ENCODE measurements around the gene SUPT7L.

The SUPT7L gene, protein sequence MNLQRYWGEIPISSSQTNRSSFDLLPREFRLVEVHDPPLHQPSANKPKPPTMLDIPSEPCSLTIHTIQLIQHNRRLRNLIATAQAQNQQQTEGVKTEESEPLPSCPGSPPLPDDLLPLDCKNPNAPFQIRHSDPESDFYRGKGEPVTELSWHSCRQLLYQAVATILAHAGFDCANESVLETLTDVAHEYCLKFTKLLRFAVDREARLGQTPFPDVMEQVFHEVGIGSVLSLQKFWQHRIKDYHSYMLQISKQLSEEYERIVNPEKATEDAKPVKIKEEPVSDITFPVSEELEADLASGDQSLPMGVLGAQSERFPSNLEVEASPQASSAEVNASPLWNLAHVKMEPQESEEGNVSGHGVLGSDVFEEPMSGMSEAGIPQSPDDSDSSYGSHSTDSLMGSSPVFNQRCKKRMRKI

DNA sequence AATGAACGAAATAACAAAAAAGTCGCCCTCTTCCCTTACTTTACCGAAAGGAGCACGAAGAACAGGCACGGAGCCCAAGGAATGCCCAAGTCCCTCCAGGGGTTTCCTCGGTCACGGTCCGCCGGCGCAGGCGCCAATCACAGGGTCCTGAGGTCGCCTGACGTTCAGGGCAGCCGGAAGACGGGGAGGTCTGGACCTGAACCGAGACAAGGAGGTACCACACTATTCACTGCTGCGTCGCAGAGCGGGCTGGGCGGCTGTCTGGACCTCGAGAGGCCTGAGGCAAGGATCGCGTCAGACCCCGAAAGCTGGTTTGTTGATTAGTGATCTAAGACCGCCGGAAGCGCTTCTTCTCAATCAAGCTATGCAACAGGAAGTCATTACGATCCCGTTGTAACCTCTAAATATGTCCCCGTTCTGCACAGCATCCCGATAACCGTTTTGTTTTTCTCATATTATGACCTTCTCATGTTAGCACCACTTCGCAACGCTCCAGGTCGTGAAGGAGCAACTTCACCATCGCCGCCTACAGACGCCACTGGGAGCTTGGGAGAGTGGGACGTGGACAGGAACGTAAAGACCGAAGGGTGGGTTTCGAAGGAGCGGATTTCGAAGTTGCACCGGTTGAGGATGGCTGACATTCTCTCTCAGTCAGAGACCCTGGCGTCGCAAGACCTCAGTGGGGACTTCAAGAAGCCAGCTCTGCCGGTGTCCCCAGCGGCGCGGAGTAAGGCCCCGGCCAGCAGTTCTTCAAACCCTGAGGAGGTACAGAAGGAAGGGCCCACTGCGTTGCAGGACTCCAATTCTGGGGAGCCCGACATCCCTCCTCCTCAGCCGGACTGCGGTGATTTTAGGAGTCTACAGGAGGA, at the start of gene SUPT7L, which contains the start of gene SLC4A1AP:
Gene SUPT7L, minus strand, starts transcription at position 330 of the 869 bp plus-strand sequence. CDS start 1,422 bp downstream, outside the sequence.
Gene SLC4A1AP, plus strand, starts transcription at position 605 of the 869 bp plus-strand sequence. Its CDS starts 26 bp downstream, at position 631.
- Mint-ChIP-seq H3K4me3 (peak within 1 kb of the TSS; percentile 90), H3K27ac (peak within 1 kb of the TSS; percentile 93), H3K9me3 (no peaks in the 10 kb centered on the region), H3K27me3 (no peaks in the 10 kb centered on the region), H3K4me1 (ENCODE audit: low read depth) (peaks cover 38% of the 10 kb centered on the region), H3K36me3 (ENCODE audit: low read depth) (peaks cover 78% of the 10 kb centered on the region)
- intact Hi-C loops (cut with micrococcal nuclease) = loop anchor here (2.0 kb wide), 1 partner anchor 35 kb away; the partner anchor contains the start of genes CCDC121 and GPN1

DNA sequence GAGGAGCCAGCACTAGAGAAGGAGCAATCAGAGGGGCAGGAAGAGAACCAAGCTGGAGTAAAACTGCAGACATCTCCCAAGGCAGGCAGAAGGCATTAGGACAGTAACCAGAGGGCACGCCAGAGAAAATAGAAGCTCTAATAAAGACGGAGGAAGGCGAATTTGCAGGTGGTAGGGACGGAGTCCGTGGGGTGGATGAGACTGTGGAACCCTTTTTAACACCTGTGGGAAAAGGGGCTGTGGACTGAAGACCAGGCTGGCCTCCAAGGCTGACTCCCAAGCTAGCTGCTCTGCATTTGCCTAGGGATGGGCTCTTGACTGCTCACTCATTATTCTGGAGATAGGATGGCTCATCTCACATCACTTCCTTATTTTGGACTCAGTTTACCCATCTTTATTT, 49.8 kb upstream of the SUPT7L start:
- Mint-ChIP-seq H3K4me3 (no peak overlapping the region), H3K27me3 (peaks cover 37% of the 10 kb centered on the region), H3K9me3 (no peaks in the 10 kb centered on the region), H3K36me3 (ENCODE audit: low read depth) (no peaks in the 10 kb centered on the region), H3K27ac (no peak overlapping the region), H3K4me1 (ENCODE audit: low read depth) (peaks cover 28% of the 10 kb centered on the region)
- intact Hi-C loops (cut with micrococcal nuclease) = no loop called here

DNA sequence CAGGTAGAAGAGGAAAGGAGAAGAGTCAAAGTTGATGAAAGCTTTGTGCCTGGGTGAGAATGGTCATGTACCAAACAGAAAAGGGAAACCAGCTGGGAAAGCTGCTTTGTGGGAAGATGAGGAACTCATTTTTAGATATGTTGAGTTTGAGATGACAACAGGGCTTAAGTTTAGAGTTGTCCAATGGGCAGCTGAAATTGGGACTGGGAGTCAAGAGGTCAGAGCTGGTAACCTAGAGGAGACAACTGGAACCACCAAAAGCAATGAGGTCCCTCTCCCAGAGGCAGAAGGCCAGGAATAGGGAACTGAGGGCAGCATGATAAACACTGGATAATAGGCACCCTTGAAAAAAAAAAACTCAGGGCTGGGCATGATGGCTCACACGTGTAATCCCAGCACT, 49.1 kb upstream of the SUPT7L start:
- Mint-ChIP-seq H3K27ac (no peak overlapping the region), H3K4me1 (ENCODE audit: low read depth) (peaks cover 28% of the 10 kb centered on the region), H3K9me3 (no peaks in the 10 kb centered on the region), H3K4me3 (no peak overlapping the region), H3K36me3 (ENCODE audit: low read depth) (no peaks in the 10 kb centered on the region), H3K27me3 (peaks cover 37% of the 10 kb centered on the region)
- intact Hi-C loops (cut with micrococcal nuclease) = no loop called here

DNA sequence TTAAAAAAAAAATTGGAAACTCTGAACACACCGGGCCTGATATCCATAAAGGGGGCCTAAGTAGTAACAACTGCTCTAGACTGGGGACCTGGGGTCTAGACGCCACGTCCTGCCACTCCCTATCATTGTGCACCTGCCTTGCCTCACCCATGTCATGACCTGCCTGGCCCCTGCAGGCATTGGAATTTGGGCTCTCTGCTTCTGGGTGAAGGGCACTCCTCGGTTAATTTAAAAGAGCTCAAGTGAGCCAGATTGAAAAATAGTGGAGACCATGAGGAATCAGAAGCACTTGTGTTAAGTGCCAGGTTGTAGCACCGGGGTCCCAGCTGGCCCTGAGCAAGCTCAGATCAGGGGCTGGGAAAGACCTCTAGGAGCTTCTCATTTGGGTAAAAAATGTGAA, 48.4 kb upstream of the SUPT7L start:
- intact Hi-C loops (cut with micrococcal nuclease) = no loop called here
- peaks cover 32% of the 10 kb centered on the region for H3K27me3 Mint-ChIP-seq
- H3K27ac Mint-ChIP-seq = no peak overlapping the region
- H3K4me1 Mint-ChIP-seq (ENCODE audit: low read depth) = peaks cover 23% of the 10 kb centered on the region
- H3K4me3 Mint-ChIP-seq = no peak overlapping the region
- no peaks in the 10 kb centered on the region for H3K9me3 Mint-ChIP-seq
- no peaks in the 10 kb centered on the region for H3K36me3 Mint-ChIP-seq (ENCODE audit: low read depth)

DNA sequence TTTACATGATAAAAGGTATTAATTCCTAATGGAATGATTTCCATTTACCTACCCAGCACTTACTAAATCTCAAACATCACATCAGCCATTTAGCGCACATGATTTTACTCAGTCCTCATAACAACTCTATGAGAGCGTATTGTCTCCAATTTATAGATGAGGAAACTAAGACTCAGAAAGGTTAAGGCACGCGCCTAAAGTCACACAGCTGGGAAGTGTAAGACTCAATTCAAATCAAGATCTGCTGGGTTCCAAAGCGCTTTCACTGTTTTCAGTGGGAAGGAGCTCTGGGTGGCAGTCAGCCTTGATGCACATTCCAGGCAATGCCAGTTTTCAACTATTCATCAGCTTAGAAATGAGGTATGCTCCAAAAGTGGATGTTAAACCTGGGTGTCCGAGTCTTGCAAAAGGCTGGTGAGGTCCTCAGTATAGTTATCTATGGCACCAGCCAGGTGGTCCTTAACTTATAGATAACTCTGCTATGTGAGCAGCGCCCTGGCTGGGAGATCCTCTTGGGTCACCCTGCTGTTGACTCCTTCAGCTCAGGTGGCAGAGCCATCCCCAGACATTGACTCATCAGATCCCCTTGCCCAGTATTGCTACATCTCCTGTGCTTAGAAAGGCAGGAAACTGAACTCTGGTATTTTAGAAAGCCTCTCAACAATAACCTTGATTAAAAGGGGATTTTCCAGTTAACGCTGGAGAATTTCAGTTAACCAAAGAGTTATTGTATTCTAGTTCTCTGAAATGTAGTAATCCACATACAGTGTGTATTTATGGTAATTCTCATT, 47.4 kb upstream of the SUPT7L start:
- Mint-ChIP-seq H3K27ac (no peak overlapping the region), H3K4me3 (no peak overlapping the region), H3K36me3 (ENCODE audit: low read depth) (no peaks in the 10 kb centered on the region), H3K27me3 (peaks cover 24% of the 10 kb centered on the region), H3K4me1 (ENCODE audit: low read depth) (peaks cover 22% of the 10 kb centered on the region), H3K9me3 (no peaks in the 10 kb centered on the region)
- intact Hi-C loops (cut with micrococcal nuclease) = no loop called here

DNA sequence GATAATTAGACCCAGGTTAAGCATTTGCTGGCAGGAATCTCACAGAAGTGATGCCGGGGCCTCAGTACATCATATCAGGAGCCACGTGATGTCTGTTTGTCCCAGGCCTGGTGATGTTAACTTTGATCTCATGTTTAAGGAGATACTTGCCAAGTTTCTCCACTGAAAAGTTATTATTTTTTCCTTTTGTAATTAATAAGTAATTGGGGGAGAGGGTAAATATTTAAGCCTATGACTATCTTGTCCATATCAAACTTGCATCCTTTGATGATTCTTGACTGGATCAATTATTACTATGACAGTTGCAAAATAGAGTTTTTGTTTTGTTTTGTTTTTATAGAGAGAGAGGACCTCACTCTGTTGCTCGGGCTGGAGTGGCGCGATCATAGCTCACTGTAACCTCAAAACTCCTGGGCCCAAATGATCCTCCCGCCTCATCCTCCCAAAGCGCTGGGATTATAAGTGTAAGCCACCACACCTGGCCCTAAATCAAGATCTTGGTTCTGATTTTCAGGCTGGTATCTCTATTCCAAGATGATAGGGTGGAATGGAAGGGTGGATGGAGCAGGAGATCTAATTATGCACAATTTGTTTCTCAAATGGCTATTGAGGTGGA, 46.7 kb upstream of the SUPT7L start:
- no peak overlapping the region for H3K4me3 Mint-ChIP-seq
- H3K4me1 Mint-ChIP-seq (ENCODE audit: low read depth) = peaks cover 26% of the 10 kb centered on the region
- intact Hi-C loops (cut with micrococcal nuclease) = no loop called here
- peaks cover 19% of the 10 kb centered on the region for H3K27me3 Mint-ChIP-seq
- H3K36me3 Mint-ChIP-seq (ENCODE audit: low read depth) = no peaks in the 10 kb centered on the region
- no peaks in the 10 kb centered on the region for H3K9me3 Mint-ChIP-seq
- H3K27ac Mint-ChIP-seq = no peak overlapping the region

DNA sequence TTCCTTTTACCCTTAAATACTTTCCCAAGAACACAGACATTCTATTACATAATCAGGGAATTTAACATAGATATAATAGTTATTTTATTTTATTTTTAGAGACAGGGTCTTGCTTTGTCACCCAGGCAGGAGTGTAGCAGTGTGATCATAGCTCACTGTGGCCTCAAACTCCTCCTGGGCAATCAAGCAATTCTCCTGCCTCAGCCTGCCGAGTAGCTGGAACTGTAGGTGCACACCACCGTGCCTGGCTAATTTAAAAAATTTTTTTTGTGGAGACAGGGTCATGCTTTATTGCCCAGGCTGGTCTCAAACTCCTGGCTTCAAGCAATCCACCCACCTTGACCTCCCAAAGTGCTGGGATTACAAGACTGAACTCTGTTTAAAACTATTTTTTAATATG, 45.9 kb upstream of the SUPT7L start:
- peaks cover 19% of the 10 kb centered on the region for H3K4me1 Mint-ChIP-seq (ENCODE audit: low read depth)
- no peak overlapping the region for H3K27ac Mint-ChIP-seq
- peaks cover 12% of the 10 kb centered on the region for H3K27me3 Mint-ChIP-seq
- no peak overlapping the region for H3K4me3 Mint-ChIP-seq
- intact Hi-C loops (cut with micrococcal nuclease) = no loop called here
- H3K9me3 Mint-ChIP-seq = no peaks in the 10 kb centered on the region
- H3K36me3 Mint-ChIP-seq (ENCODE audit: low read depth) = no peaks in the 10 kb centered on the region

DNA sequence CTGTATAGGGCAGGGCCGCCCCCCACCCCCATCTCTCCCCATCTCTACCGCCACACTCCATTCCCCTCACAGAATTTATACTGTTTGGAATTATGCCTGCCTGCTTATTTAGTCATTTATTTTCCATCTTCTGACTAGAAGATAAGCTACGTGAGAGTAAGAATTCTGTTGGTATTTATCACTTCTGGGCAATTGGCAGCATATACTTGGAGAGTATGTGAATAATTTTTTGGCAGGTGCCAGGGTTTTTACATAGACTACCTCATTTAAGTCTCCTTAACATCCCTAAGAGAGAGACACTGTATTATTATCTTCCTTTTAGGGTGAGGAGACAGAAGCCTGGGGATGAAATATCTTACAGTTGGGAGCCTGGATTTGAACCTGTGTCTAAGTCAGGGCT, 45.3 kb upstream of the SUPT7L start:
- H3K4me1 Mint-ChIP-seq (ENCODE audit: low read depth) = peaks cover 19% of the 10 kb centered on the region
- no peaks in the 10 kb centered on the region for H3K9me3 Mint-ChIP-seq
- no peak overlapping the region for H3K27ac Mint-ChIP-seq
- peaks cover 9% of the 10 kb centered on the region for H3K27me3 Mint-ChIP-seq
- intact Hi-C loops (cut with micrococcal nuclease) = no loop called here
- H3K36me3 Mint-ChIP-seq (ENCODE audit: low read depth) = no peaks in the 10 kb centered on the region
- H3K4me3 Mint-ChIP-seq = no peak overlapping the region

DNA sequence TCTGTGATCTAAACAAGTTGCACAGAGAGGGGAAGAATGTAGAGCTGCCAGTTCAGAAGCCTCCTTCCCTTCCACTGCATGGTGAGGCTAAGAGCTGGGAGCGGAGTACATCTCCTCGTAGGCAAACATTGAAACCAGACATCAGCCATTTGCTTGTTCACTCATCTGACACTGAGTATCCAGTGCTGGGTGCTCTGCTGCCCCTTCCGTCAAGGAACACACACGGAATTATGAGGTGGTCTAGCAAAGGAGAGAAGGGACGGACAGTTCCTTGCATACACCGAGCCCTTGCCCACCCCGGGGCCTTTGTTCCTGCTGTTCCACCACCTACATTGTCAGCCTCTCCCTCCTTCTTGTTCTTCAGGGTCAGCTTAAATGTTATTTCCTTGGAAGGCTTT, 44.8 kb upstream of the SUPT7L start:
- Mint-ChIP-seq H3K27me3 (peaks cover 9% of the 10 kb centered on the region), H3K4me1 (ENCODE audit: low read depth) (peaks cover 19% of the 10 kb centered on the region), H3K36me3 (ENCODE audit: low read depth) (no peaks in the 10 kb centered on the region), H3K9me3 (no peaks in the 10 kb centered on the region), H3K4me3 (no peak overlapping the region), H3K27ac (no peak overlapping the region)
- intact Hi-C loops (cut with micrococcal nuclease) = no loop called here

DNA sequence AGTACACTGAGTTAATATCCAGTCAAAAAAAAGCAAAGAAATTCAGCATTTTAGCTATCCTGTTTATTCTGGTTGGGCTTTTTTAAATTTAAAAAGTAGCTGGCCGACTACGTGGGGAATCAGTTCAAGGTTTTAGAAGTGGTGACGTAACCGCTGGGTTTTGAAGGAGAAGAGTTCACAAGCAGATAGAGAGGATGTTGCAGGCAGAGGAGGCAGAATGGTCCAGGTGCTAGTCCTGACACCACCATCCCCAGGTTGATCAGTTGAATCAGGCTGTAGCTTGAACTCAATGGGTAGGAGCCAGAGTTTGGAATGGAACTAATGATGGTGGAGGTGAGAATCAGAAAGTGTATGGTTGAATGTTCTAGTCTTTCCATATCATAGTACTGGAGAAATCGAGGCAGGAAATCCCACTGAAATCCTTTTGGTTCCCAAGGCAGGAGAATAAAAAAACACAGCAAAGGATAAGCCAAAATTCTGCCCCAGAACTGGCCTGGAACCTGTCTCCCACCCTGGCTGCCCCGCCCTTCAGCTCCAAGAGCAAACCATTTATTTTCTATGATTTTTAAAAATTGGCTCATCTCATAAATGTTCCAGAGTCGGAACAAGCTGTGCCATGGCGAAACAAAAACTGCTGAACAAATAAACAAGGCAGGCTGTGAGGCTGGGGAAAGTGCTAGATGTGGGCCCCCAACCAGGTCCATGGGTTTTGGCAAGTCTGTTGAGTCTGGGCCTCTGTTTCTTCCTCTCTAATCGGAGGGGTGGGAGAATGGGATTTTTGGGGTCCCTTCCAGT, 44.2 kb upstream of the SUPT7L start:
- Mint-ChIP-seq H3K9me3 (no peaks in the 10 kb centered on the region), H3K27me3 (peaks cover 4% of the 10 kb centered on the region), H3K4me1 (ENCODE audit: low read depth) (peaks cover 19% of the 10 kb centered on the region), H3K36me3 (ENCODE audit: low read depth) (no peaks in the 10 kb centered on the region), H3K27ac (no peak overlapping the region), H3K4me3 (no peak overlapping the region)
- intact Hi-C loops (cut with micrococcal nuclease) = no loop called here

DNA sequence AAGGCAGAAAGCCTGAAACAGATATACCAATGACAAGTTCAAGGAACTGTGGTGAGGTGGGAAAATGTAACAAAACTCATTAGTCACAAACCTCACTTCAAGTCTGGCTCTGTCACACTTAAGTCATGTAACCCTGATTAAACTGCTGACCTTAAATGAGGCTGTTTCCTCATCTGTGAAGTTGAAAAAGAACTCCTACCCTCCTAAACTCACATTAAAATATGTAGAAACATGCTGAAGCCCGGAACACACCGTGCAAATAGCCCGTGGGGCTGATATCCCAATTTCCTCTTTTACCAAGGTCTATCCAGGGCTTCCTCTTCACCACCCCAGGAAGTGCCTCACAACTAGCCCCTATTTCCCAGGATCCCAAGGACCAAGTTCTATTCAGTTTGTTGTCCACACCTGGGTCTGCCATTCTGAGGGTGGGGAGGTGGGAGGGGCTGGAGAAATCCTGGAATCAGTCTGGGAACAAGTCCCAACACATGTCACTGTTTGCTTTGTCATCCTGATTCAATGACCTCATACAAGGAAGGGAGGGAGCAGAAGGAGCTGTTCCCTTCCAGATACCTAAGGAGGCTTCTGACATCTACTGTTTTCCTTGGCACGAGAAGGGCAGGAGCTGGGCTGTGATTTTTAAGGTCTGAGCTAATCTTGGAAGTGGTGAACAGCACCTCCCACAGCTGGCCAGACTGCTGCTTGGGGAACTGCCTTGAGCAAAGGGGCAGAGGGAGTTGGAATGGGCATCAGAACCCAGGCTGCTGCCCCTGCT, 42.6 kb upstream of the SUPT7L start:
- Mint-ChIP-seq H3K4me1 (ENCODE audit: low read depth) (peaks cover 13% of the 10 kb centered on the region), H3K4me3 (no peak overlapping the region), H3K9me3 (no peaks in the 10 kb centered on the region), H3K36me3 (ENCODE audit: low read depth) (no peaks in the 10 kb centered on the region), H3K27ac (no peak overlapping the region), H3K27me3 (no peaks in the 10 kb centered on the region)
- intact Hi-C loops (cut with micrococcal nuclease) = no loop called here

DNA sequence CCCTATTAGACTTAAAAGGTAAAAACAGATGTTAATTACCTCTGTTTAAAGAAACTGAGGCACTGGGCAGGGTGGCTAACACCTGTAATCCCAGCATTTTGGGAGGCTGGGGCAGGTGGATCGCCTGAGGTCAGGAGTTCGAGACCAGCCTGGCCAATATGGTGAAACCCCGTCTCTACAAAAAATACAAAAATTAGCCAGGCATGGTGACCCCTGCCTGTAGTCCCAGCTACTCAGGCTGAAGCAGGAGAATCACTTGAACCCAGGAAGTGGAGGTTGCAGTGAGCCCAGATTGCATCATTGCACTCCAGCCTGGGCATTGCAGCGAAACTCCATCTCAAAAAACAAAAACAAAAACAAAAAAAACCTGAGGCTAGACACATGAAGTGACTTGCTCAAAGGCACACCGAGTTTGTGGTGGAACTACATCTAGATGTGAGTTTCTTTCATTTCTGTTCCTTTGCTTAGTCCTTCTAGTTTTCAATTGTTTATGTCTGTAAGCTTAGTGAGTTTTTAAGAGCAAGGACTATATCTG, 41.0 kb upstream of the SUPT7L start:
- Mint-ChIP-seq H3K36me3 (ENCODE audit: low read depth) (no peaks in the 10 kb centered on the region), H3K4me1 (ENCODE audit: low read depth) (peaks cover 13% of the 10 kb centered on the region), H3K27me3 (no peaks in the 10 kb centered on the region), H3K27ac (no peak overlapping the region), H3K9me3 (no peaks in the 10 kb centered on the region), H3K4me3 (no peak overlapping the region)
- intact Hi-C loops (cut with micrococcal nuclease) = no loop called here

Measured in dendritic cell treated with granulocyte-macrophage colony-stimulating factor and Interleukin-4, amounts not matched to agents 40 ng/mL and 50 ng/mL, for 4 days (primary cell).